A549 (cell line): Measurements from ENCODE around the gene CAMTA1.

ENCODE experiments used
- CBX2 ChIP-seq: fragments of 200-600 bp; sonication (generic); IDR thresholded peaks from 2 replicates; pipeline ENCODE4 v1.6.1; 2016; ENCODE audit warnings: low read depth, mild to moderate bottlenecking, borderline replicate concordance
- E2F6 ChIP-seq: IDR thresholded peaks from 2 replicates; pipeline ENCODE4 v1.6.1; 2012; ENCODE audit warnings: low read depth, borderline replicate concordance
- NR3C1 ChIP-seq: fragments of >200 bp; sonication (Bioruptor Twin); formaldehyde crosslinking; IDR thresholded peaks from 3 replicates; pipeline ENCODE4 v1.6.1; 2017
- RARB ChIP-seq: fragments of 250-450 bp; sonication (Bioruptor Pico); IDR thresholded peaks from 2 replicates; pipeline ENCODE4 v1.8.0; 2021; ENCODE audit warnings: mild to moderate bottlenecking, moderate library complexity
- RCOR1 ChIP-seq: fragments of 150-350 bp; IDR thresholded peaks from 2 replicates; pipeline ENCODE4 v1.6.1; 2014; ENCODE audit warnings: antibody characterized with exemption, low read length, low read depth
- TF ChIP-seq, protein P1 (sequence below): IDR thresholded peaks from 2 replicates; pipeline ENCODE4 v1.6.1; 2012
- TF ChIP-seq, protein P2 (sequence below): fragments of >200 bp; sonication (Bioruptor Twin); formaldehyde crosslinking; IDR thresholded peaks from 3 replicates; pipeline ENCODE4 v1.5.1; 2016

- TF ChIP-seq, protein P1, sequence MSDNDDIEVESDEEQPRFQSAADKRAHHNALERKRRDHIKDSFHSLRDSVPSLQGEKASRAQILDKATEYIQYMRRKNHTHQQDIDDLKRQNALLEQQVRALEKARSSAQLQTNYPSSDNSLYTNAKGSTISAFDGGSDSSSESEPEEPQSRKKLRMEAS, result no peak
- TF ChIP-seq, protein P2, sequence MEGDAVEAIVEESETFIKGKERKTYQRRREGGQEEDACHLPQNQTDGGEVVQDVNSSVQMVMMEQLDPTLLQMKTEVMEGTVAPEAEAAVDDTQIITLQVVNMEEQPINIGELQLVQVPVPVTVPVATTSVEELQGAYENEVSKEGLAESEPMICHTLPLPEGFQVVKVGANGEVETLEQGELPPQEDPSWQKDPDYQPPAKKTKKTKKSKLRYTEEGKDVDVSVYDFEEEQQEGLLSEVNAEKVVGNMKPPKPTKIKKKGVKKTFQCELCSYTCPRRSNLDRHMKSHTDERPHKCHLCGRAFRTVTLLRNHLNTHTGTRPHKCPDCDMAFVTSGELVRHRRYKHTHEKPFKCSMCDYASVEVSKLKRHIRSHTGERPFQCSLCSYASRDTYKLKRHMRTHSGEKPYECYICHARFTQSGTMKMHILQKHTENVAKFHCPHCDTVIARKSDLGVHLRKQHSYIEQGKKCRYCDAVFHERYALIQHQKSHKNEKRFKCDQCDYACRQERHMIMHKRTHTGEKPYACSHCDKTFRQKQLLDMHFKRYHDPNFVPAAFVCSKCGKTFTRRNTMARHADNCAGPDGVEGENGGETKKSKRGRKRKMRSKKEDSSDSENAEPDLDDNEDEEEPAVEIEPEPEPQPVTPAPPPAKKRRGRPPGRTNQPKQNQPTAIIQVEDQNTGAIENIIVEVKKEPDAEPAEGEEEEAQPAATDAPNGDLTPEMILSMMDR, result no peak
- TF ChIP-seq RARB (CRISPR knock-in tag) (no peak), E2F6 (no peak), RCOR1 (no peak), CBX2 (no peak), NR3C1 (no peak)
Measured at GRCh38 chr1:7586031-7586941, 801.0 kb downstream of the CAMTA1 start.
